Kidney glomerular epithelial cell (primary cell): Measurements from ENCODE around the gene SPATA6.
"Not testable (repeated sequence)": the region's sequence is repeated elsewhere in the genome, so short reads cannot be mapped to it uniquely, and the experiment has no call there.

Source experiments
- DNase-seq: peaks from one replicate; lab custom pipeline; 2025; lab: John Stamatoyannopoulos, UW

SPATA6 gene

DNA sequence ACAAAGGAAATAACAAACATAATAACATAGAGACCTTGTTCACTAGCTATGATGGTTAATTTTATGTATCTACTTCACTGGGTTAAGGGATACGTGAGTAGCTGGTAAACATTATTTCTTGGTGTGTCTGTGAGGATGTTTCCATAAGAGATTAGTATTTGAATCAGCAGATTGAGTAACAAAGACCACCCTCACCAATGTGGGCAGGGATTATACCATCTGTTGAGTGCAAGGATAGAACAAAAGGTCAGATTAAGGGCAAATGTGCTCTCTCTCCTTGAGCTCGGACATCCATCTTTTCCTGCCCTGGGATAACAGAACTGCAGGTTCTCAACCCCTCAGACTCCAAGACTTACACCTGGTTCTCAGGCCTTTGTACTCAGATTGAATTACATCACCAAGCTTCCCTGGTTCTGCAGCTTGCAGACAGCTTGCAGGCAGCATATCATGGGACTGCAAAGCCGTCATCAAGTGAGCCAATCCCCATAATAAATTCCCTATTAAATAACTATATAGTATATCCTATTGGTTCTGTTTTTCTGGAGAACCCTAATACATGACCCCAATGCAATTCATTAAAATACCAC lies 9.2 kb downstream of the SPATA6 start:
- DNase-seq: no peak

DNA sequence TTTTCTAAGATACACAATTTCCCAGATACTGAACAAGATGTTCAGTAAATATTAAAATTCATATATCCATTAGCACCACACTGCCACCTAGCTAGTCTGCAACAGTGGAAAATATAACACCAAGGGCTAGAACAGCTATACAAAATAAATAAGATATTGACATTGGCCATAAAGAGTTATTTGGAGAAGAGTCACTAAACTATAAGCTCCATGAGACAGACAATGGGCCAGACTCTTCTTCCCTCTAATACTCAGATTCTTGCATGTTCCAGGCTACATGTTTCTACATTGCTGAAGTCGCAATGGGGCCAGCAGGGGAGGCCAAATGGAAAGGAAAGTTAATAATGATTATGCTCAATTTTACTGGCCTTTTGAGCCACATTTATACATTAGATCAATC lies 21.5 kb downstream of the SPATA6 start:
- DNase-seq: no peak

DNA sequence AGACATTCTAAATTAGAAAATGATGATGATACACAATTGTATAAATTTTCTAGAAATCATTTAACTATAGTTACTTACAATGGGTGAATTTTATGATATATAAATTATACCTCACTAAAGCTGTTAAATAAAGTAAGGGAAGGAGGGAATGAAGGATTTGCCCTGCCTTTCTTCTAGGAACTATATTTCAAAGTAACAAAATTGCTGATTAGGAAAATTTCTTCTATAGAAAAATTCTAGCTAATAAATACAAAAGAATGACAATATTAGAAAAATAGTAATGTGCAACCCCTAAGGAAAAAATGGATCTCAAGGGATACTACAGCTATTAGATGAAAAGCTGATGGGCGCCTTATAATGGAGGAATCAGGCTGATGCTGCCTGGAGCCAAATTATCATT lies 23.1 kb downstream of the SPATA6 start:
- DNase-seq: no peak

DNA sequence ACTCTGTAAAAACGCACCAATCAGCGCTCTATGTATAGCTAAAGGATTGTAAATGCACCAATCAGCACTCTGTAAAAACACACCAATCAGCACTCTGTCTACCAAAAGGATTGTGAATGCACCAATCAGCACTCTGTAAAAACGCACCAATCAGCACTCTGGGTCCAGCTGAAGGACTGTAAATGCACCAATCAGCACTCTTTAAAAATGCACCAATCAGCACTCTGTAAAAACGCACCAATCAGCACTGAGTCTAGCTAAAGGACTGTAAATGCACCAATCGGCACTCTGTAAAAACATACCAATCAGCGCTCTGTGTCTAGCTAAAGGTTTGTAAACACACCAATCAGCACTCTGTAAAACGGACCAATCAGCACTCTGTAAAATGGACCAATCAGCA lies 27.8 kb downstream of the SPATA6 start:
- DNase-seq: not testable (repeated sequence)

DNA sequence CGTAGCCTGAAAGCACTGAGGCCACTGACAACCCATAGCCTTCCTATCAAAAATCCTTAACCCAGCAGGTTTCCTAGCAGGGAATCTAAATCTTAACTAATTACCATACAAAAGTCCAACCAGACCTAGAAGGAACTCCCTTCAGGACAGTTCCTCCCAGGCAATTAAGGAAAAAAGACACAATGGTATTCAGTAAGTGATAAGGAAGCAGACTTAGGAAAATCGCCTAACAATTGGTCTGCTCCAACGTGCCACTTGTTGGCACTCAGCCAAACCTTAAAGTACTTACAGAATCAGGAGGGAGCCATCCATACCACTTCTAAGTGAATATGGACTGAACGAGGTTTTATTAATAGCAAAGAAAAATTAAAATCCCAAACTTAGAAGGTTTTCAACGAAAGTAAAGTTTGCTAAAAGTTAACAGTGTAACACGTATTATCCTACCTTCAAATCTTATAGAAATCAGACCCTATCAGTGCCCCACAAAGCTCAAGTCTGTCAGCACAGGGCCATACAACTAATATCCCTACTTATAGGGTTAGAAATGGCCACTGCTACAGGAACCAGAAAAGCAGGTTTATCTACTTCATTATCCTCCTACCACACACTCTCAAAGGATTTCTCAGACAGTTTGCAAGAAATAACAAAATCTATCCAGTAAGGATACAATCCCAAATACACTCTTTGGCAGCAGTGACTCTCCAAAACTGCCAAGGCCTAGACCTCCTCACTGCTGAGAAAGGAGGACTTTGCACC lies 29.0 kb downstream of the SPATA6 start:
- no peak for DNase-seq

DNA sequence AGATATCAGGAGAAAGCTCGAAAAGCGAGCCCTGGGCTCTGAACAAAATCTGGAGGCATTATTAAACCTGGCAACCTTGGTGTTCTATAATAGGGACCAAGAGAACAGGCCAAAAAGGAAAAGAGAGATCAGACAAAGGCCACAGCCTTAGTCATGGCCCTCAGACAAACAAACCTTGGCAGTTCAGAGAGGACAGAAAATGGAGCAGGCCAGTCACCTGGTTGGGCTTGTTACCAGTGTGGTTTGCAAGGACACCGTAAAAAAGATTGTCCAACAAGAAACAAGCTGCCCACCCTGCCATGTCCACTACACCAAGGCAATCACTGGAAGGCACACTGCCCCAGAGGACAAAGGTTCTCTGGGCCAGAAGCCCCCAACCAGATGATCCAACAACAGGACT lies 31.2 kb downstream of the SPATA6 start:
- DNase-seq: not testable (repeated sequence)

DNA sequence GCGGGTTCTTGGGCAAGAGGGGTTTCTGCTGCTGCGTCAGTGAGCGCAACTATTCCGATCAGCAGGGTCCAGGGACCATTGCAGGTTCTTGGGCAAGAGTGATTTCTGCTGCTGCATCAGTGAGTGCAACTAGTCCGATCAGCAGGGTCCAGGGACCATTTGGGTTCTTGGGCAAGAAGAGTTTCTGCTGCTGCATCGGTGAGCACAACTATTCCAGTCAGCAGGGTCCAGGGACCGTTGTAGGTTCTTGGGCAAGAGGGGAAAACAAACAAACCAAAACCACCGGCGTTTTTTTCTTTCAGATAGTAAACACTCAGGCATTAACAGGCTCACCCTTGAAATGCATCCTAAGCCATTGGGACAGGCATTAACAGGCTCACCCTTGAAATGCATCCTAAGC lies 32.6 kb downstream of the SPATA6 start:
- no peak for DNase-seq

DNA sequence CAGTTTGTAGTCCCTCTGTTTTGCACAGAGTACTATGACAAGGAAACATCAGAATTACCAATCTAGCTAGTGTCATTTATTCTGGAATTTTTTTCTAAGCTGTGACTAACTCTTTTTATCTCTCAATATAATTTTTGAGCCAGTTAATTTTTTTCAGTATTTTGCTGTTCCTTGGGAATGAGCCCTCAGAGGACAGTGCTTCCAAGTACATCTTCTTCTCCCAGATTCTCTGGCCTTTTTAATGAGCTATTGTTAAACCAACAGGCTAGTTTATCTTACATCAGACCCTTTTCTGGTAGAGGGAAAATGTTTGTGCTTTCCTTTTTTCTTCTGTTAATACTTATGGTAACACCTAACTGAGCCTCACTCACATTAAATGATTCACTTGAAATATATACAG lies 34.6 kb downstream of the SPATA6 start:
- not testable (repeated sequence) for DNase-seq

DNA sequence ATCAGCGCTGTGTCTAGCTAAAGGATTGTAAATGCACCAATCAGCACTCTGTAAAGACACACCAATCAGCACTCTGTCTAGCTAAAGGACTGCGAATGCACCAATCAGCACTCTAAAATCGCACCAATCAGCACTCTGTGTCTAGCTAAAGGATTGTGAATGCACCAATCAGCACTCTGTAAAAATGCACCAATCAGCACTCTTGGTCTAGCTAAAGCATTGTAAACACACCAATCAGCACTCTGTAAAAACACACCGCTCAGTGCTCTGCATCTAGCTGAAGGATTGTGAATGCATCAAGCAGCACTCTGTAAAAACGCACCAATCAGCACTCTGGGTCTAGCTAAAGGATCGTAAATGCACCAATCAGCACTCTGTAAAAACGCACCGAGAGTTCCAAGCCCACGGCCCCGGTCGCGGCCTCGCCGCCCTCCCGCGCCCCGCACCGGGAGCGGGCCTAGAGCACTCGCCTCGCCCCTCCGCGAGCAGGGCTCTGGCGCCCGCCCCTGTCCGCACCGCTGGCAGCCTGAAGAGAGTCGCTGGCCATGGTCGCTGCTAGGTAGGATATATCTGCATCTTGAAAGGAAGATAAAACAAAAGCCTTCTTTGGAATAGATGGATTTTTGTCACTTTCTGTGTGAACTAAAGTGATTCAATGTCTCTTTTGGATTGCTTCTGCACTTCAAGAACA lies 36.5 kb downstream of the SPATA6 start:
- DNase-seq: not testable (repeated sequence)

DNA sequence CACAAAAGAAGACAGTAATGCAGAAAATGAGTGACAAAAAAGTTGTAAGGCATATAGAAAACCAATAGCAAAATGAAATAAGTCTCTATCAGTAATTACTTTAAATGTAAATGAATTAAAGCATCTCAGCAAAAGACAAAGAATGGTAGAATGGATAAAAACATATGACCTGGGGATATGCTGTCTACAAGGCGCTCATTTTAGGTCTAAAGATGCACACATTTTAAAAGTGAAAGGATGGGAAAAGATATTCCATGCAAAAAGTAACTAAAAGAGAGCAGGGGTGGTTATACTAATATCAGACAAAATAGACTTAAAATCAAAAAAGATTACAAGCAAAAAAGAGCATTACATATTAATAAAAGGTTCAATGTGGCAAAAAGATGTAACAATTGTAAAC lies 41.2 kb downstream of the SPATA6 start:
- DNase-seq: no peak

DNA sequence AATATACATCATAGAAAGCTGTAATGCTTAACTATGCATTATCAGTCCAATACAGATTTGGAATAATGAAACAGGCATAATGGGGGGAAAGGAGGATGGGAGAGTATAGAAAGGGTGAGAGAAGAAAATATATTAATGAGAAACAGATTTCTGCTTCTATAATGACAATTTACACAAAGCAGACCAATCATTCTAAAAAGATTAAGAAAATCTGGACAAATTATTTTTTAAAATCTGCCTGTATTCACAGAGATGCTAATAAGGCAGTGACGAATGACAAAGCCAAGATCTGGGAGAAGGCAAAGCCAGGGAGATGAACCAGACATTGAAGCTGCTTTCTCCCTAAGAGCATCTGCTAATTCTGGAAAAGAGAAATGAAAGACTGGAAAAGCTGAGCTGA lies 50.0 kb downstream of the SPATA6 start:
- DNase-seq: no peak

DNA sequence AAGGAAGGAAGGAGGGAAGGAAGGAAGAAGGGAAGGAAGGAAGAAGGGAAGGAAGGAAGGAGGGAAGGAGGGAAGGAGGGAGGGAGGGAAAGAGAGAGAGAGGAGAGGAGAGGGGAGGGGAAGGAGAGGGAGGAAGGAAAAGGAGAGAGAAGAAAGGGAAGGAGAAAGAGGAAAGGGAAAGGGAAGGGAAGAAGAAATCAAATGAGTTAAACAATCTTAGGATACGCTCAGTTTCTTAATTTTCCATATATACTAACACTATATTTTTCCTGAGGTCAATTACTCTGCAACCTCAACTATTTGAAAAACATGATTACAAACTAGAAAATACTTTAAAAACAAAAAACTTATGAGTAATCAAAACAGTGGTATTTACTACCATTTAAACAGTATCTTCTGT lies 53.3 kb downstream of the SPATA6 start:
- DNase-seq: no peak

DNA sequence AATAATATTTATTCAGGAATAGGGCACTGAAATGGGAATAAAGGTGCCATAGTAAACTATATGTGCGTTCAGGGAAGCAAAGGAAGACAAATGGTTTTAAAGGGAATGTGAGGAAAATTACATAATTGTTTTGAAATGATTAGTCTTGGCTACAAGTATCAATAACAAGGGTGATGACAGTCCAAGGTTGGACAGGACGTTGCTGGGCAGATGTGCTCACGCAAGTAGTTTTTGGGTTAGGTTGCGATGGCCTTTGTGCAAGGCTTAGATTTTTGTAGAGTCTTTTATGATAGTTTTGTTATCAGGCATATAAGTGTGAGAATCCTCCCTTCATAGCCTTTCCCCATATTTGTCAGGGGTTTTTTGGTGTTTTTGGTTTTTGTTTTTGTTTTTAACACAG lies 57.0 kb downstream of the SPATA6 start:
- DNase-seq: no peak

DNA sequence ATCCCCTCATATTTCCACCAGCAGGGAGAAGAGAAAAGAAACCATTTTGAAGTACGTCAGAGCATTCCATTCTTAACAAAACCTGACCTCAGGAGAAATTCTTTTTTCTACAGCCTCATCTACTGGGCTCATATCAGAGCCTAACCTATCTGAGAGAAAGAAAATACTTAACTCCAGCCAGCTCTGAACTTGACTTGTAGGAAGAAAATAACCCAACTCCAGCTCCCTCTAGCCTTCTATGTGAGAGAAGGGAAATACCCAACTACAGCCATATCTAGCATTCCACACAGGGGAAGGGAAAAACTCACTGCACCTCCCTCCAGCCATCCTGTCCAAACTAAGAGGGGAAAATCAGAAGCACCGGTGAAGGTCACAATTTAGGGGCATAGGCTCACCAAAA lies 57.7 kb downstream of the SPATA6 start:
- DNase-seq: no peak

DNA sequence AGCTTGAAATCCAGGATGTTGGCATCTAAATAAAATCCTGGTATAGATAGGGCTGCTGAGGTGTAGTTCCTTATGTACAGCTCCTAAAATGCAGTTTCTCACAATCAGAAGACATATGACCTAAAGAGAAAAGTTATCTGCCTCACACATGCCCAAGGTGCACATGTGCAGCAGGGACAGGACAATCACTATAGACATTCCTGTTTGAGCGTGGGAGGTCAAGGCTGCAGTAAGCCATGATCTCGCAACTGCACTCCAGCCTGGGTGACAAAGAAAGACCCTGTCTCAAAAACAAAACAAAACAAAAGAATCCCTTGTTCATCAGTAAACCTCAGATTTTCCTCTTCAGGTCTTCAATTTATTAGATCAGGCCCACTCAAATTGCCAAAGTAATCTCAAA lies 66.1 kb downstream of the SPATA6 start:
- DNase-seq: no peak

DNA sequence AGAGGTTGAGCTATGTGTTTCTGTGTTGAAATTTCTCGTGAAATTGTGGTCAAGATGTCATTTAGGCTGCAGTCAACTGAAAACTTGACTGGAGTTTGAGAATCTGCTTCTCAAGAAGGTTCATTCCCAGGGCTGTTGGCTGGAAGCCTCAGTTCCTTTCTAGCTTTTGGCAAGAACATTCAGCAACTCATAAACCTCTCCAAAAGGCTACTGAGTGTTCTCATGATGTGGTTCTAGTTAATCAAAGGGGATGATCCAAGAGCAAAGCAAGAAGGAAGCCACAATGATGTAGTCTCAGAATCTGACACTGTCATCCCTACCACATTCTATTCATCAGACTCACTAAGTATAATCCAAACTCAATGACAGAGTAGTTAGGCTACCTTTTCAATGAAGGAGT lies 66.6 kb downstream of the SPATA6 start:
- DNase-seq: no peak

DNA sequence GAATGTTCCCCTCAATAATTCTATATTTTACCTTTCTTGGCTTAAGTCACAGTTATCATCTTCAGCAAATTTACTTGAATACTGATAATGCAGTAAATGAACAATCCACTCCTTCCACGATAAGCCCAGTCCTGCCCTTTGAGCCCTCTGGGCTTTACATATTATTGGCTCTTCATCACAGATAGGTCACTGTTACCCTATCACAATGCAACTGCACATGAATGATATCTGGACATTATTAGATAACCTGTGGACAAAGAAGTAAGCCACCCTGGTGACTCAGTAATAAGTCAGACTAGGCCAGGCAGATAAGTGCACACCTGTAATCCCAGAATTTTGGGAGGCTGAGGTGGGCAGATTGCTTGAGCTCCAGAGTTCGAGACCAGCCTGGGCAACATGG lies 69.4 kb downstream of the SPATA6 start:
- no peak for DNase-seq

DNA sequence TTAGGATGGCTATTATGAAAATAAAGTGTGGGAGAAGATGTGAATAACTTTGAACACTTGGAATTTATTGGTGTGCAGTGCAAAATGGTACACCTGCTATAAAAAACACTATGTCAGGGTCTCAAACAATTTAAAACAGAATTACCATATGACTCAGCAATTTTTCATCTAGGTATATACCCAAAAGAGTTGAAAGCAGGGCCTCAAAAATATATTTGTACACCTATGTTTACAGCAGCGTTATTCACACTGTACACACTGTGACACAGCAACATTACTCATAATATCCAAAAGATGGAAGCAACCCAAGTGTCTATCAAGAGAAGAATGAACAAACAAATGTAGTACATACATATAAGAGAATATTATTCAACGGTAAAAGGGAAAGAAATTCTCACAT lies 75.8 kb downstream of the SPATA6 start:
- no peak for DNase-seq

DNA sequence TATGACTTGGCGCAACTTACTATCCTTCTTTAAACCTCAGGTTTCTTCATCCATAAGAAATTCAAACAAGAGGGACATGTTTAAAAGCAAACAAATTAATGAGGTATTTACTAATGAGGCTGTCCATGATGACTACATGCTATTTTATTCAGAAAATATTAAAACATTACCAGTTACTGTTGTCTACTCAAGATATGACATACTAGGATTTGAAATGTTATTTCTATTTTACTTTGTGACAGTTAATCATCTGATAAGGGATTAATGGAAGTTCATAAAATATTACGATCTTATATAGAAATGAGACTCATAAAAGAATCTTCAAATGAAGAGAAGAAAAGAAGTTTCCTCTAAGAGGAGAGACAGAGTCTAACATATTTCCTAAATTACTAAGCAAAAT lies 80.1 kb downstream of the SPATA6 start:
- no peak for DNase-seq

DNA sequence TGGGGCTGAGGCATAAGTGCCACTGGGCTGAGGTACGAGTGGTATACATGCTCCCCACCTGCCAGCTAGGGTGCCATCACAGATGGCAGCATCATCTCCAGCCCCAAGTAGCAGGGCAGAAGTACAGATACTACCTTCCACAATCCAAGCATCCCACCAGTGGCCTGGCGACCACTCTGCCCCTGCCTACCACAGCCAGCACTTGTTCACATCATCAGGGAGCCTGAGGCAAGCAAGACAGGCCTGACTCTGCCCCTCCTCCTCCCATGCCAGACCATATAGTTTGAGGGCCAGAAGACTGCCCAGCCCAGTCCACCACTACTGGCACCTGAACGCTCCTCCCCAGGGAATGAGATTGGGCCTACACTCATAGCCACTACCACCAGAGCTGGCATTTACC lies 84.6 kb downstream of the SPATA6 start:
- no peak for DNase-seq

DNA sequence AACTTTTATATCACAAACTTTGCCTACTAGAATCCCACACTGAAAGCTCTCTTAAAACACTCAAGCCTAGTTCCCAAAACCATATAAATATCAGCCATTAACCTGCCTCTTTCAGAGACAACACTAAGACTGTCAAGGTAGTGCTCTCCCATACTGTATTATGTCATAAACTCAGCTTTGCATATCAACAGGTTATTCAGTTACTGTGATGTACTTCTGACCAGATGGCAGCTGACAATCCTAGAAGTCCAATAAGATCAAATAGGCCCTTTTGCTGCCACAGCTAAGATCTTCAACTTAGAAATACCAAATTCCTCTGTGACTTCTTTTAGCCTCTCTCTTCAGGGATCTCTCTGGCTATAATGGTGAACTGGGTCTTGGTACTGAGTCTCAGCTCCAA lies 97.2 kb downstream of the SPATA6 start:
- DNase-seq: no peak

DNA sequence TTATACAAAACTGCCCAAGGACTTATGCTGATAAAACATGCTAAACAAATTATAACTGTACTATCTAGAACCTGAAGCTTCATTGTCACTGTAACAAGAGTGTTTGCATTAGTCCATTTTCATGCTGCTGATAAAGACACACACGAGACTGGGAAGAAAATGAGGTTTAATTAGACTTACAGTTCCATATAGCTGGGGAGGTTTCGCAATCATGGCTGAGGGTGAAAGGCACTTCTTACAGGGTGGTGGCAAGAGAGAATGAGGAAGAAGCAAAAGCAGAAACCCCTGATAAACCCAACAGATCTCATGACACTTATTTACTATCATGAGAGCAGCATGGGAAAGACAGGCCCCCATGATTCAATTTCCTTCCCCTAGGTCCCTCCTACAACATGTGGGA lies 100.4 kb downstream of the SPATA6 start:
- DNase-seq: no peak

DNA sequence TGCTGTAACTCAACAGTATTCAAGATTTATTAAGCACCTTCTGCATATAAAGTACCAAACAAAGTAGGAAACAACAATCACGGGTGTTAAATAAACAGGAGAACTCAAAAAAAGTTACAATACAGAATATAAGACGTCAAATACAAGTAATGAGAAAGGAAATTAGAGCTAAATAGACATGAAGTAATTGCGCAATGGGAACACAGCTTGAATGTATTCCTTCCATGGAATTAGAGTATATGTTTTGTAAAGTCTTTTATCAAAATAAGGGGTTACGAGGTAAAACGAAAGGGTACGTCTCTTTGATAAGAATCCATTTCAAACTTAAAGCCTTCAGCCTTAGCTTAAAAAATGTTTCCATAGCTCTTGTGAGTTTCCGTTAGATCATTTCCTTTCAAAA lies 109.1 kb downstream of the SPATA6 start:
- no peak for DNase-seq

DNA sequence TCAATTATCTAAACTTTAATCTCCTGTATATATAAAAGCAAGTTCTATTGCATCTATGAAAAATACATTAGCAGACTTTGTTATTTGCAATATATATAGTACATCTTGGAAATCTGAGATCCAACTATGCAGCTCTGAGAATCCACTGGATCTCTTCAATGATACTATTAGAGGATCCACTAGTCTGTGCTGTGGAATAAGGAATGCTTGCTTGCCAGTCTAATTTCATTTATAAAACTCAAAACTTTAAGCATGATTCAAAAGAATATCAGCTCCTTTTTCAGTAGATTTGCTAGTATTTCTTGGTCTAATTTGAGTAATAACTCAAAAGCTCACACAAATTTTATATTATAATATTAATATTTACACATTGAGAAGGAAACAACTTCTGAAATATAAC lies 115.1 kb downstream of the SPATA6 start:
- no peak for DNase-seq
